ENCODE results near the gene ACACA.
A peak's percentile ranks its signal among the peaks of the same experiment; 100 is the strongest.
"Not testable (repeated sequence)": the region's sequence is repeated elsewhere in the genome, so short reads cannot be mapped to it uniquely, and the experiment has no call there.

ACACA gene

GRCh38 chr17:37392024-37392590, 14.5 kb downstream of the ACACA start:
- DNase-seq = no peak

- no peak for DNase-seq
These were observed 15.5 kb downstream of the ACACA start for GRCh38 chr17:37391146-37391545.

- DNase-seq = no peak
These were observed 17.5 kb downstream of the ACACA start for GRCh38 chr17:37389160-37389559.

- DNase-seq = no peak
These were observed 18.4 kb downstream of the ACACA start for GRCh38 chr17:37388266-37388665.

GRCh38 chr17:37386462-37386861, 20.2 kb downstream of the ACACA start:
- no peak for DNase-seq

DNA sequence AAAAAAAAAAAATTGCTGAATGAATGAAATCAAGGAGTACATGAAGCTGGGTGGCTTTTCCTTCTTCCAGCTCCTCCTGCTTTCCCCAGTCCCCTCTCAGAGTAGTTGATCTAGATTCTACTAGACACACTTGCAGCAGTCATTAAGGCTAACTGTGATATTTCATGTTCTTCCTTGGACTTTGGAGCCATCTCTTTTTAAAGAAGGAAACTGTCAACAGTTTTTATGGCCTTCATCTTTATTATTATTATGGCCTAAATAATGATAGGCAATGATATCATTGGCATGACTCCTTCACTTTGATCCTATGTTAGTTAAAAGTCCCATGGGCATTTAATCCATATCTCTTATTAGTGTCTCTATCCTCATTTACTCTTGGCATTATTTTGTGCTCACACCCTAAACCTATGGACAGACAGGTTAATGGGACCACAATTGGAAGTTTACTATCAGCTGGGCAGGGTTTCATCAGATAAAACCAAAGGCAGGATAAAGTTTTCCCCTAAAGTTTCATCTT, 21.1 kb downstream of the ACACA start:
- no peak for DNase-seq

DNA sequence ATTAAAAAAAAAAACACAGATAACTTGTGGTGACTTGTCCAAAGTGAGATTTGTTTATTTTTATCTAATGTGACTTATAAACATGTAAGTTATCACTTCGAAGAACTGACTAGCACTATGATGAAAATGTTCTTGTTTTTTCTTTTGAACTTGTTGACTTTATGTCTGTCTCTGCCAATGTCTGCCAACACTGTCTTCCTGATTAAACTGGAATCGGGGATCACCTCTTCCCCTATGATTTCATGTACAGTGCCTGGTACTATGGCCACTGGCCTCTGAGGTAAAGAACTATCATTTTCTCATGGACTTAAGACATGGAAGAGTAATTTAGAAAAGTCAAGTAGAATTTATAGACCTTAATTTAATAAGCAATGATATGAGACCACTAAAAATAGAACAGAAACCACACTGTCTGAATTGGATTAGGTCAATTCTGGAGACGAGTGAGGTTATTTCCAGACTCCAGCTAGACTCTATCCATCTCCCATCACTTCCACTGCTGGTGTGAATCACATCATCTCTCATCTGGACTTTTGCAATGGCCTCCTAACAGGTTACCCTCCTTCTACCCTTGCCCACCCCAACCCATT, 22.0 kb downstream of the ACACA start:
- DNase-seq = no peak

- DNase-seq = no peak
These were observed 24.6 kb downstream of the ACACA start for GRCh38 chr17:37382056-37382455.

DNA sequence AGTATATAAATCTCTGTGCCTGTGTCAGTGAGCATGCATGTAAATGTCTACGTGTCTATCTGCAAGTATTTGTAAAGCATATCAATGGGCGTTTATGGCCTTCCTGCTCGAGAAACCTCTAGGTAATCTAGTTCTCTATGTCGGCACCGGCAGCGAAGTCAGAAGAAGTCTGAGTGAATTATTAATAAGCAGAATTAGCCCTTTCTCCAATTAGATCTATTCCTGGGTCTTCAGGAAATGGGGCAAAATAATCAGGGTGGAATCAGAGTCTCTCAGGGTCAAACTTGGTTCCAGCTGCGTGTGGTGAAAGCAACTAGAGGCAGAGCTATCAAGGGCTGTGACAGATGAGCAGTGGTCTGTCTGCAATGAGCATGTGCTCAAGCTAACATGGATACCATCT, 30.9 kb downstream of the ACACA start, which contains the start of gene C17orf78:
Gene C17orf78 (plus strand): TSS at position 280 of the 400 bp plus-strand sequence. CDS start 108 bp downstream, at position 388.
- DNase-seq = no peak

- DNase-seq = peak; percentile 73
These were observed 33.0 kb downstream of the ACACA start for GRCh38 chr17:37373530-37374159.

GRCh38 chr17:37368577-37368976, 38.1 kb downstream of the ACACA start:
- no peak for DNase-seq

DNA sequence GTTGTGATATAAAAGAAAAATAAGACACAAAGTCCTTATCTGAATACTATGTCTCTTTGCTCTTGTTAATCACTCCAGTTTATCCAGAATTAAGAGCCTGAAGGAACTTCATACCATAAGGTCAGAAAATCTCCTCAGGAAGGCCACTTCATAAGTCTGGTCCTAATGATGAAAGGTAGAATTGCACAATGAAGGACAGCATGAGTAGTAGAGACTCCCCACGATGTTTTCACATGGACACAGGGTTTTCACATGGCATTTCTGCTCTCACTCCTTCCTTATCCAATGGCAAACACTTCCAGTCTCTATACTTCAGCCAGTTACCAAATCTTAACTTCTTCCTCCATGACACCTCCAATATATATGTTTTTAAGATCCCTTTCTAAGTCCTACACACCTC, 41.0 kb downstream of the ACACA start:
- no peak for DNase-seq

DNA sequence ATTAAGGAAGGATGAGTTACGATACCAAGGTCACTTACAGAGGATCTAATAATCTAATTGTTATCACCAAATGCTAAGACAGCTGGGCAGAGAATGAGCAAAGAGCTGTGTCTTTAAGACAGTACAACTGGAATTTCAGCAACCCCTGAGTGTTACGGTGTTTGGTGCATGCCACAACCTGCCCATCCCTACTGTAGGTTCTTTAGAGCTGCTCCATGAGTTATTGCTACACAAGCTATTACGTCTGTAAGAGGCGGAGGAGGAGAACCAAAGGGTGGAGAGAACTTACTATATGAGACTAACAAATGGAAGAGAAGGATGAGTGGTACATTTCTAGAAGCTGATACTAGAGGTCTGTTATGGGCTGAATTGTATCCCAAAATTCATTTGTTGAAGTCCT, 45.1 kb downstream of the ACACA start:
- no peak for DNase-seq

DNA sequence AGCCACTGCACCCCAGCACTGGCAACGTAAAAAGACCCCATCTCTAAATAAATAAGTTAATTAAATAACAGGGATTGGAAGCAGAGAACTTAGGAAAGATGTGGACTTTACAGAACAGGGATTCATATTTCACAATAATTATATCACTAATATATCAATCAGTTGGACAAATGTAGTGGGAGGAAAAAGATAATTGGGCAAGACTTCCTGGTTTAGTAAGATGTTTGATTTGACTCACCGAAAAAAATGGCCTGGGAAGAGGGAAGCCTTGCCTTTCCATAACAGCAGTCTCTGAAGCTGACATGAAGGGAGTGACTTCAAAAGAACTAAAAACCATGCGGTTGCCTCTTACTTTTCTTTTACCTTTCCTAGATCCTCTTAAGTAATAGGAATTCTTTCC, 46.0 kb downstream of the ACACA start:
- no peak for DNase-seq

DNA sequence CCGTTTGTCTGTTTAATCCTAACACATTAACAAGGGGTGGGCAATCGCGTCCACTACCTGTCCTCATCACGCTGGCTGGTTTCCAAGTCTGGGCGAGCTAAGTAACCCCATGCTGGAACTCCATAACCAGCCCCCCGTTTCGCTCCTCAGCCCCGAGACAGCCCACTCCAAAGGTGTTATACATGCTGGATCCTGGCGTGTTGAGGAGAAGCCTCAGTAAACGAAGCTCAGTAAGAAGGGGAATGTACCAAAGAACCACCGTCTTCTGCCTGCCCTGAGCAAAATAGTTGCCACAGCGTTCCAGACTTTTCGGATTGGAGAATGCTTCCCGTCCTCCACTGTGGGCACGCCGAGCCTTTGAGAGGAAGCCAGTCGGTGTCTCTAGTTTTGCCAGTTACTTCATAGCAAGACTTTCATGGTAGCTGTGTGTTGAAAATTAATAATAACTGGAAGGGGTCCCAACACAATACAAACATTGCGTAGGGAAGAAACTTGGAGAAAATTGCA, 46.9 kb downstream of the ACACA start:
- DNase-seq = no peak

GRCh38 chr17:37358830-37359681, 47.6 kb downstream of the ACACA start:
- peak; percentile 67 for DNase-seq

- peak; percentile 60 for DNase-seq
These were observed 48.4 kb downstream of the ACACA start for GRCh38 chr17:37358098-37358829.

- DNase-seq = not testable (repeated sequence)
These were observed 49.7 kb downstream of the ACACA start for GRCh38 chr17:37356796-37357569.

DNA sequence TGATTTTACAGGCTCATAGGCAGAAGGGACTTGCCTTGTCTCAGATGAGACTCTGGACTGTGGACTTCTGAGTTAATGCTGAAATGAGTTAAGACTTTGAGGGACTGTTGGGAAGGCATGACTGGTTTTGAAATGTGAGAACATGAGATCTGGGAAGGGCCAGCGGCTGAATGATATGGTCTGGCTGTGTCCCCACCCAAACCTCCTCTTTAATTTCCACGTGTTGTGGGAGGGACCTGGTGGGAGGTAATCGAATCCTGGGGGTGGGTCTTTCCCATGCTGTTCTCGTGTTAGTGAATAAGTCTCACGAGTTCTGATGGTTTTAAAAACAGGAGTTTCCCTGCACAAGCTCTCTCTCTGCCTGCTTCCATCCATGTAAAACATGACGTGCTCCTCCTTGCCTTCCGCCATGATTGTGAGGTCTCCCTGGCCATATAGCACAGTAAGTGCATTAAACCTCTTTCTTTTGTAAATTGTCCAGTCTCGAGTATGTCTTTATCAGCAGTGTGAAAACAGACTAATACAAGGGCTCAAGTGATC, 59.7 kb downstream of the ACACA start:
- not testable (repeated sequence) for DNase-seq

DNA sequence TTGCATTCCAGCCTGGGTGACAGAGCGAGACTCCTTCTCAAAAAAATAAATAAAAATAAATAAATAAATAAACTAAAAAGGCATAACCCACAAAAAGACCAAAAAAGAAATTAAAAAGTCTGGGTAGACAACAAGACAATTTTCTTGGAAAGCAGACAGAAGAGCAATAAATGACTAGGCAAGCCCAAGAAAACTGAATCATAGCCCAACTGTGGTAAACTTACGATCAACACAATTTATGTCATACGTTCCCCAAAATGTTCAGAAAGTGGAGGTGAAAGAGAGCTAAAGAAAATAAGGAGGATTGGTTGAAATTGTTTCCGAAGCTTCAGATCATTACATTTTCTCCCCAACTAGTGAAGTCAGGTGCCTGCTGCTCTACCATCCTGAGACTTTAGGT, 62.1 kb downstream of the ACACA start:
- no peak for DNase-seq

DNA sequence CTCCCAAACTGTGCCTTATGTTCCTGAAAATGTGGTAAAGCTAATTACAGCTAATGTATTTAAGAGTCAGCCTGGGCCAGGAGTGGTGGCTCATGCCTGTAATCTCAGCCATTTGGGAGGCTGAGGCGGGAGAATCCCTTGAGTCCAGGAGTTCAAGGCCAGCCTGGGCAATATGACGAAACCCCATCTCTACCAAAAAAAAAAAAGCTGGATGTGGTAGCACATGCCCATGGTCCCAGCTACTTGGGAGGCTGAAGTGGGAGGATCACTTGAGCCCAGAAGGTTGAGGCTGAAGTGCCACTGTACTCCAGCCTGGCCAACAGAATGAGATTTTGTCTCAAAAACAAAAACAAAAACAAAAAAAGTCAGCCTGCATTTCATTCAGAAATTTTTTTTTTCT, 64.0 kb downstream of the ACACA start:
- DNase-seq = no peak

Data from COR-L47 (cell line).